ENCODE data around the gene CASP7. TPM values are rescaled to one million over a fixed set of nuclear protein-coding genes. Genes with fewer than 3 reads are reported as not detected.
"Not testable (repeated sequence)": the region's sequence is repeated elsewhere in the genome, so short reads cannot be mapped to it uniquely, and the experiment has no call there.

The CASP7 gene
- total RNA-seq, 1 donor from 2014 or later: 9.9 TPM

- Histone ChIP-seq H3K36me3 (no peaks in the 10 kb centered on the region), H3K4me3 (no peak overlapping the region), H3K27me3 (ENCODE audit: low read depth) (peaks cover 10% of the 10 kb centered on the region), H3K9me3 (replicated peaks) (peaks cover 9% of the 10 kb centered on the region), H3K4me1 (peaks cover 14% of the 10 kb centered on the region), H3K27ac (replicated peaks) (no peak overlapping the region)
- TF ChIP-seq CTCF (IDR thresholded peaks at IDR 0.05; ENCODE audit: borderline replicate concordance): no peak
- intact Hi-C loops (cut with micrococcal nuclease): no loop called here
- DNase-seq: no peak
These were observed 87.5 kb downstream of the CASP7 start for GRCh38 chr10:113767222-113767621.

- no peak overlapping the region for H3K27ac ChIP-seq (replicated peaks)
- peaks cover 7% of the 10 kb centered on the region for H3K4me1 ChIP-seq
- intact Hi-C loops (cut with micrococcal nuclease): no loop called here
- no peak for DNase-seq
- TF ChIP-seq CTCF (IDR thresholded peaks at IDR 0.05; ENCODE audit: borderline replicate concordance): no peak
- no peaks in the 10 kb centered on the region for H3K9me3 ChIP-seq (replicated peaks)
- H3K27me3 ChIP-seq (ENCODE audit: low read depth): peaks cover 12% of the 10 kb centered on the region
- no peaks in the 10 kb centered on the region for H3K36me3 ChIP-seq
- no peak overlapping the region for H3K4me3 ChIP-seq
These were observed 90.6 kb downstream of the CASP7 start for GRCh38 chr10:113770346-113770745.

DNA sequence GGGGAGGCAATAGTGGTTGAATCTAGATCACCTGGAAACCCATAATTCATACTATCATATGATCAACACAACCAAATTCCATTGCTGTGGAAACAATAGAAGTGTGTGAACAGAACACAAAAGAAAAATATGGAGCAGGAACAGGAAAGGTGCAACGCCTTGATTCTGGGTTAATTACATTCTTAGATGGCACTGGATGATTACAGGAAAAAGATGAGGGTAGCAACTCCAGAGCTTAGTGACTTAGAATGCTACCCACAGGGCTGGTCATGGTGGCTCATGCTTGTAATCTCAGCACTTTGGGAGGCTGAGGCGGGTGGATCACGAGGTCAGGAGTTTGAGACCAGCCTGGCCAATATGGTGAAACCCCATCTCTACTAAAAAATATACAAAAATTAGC is 91.4 kb downstream of the CASP7 start:
- H3K9me3 ChIP-seq (replicated peaks); H3K36me3 ChIP-seq; H3K4me1 ChIP-seq; DNase-seq; H3K4me3 ChIP-seq; intact Hi-C loops (cut with micrococcal nuclease); H3K27ac ChIP-seq (replicated peaks): not testable (repeated sequence)
- peaks cover 18% of the 10 kb centered on the region for H3K27me3 ChIP-seq (ENCODE audit: low read depth)

DNA sequence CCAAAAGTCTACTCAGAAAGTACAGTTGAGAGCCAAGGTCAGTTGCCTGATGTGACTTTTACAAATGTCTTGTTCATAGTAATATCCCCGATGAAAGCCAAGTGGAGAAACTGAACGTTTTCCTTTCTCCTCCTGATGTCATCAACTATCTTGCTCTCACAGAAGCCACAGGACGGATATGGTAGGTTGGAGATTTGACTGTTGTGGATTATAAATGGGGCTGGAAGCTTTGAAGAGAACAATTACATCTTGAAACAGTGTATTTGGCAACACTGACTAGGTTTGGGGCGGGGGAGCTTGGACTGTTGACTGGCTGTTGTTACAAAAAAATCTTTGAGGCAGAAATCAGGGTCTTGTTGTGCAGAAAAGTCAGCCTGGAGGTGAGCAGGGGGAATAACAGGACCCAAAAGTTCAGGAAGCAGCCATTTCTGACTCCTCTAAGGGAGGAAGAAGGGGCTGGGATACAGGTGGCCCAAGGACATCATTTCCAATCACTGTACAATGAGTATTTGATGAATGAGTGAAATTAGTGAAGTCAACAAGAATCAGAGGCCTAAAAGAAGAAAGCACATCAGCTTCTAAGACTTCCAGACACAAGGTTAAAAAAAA is 96.1 kb downstream of the CASP7 start:
- H3K4me3 ChIP-seq: no peak overlapping the region
- no peaks in the 10 kb centered on the region for H3K9me3 ChIP-seq (replicated peaks)
- no peaks in the 10 kb centered on the region for H3K36me3 ChIP-seq
- H3K27me3 ChIP-seq (ENCODE audit: low read depth): peaks cover 33% of the 10 kb centered on the region
- no peak overlapping the region for H3K27ac ChIP-seq (replicated peaks)
- no peak for DNase-seq
- TF ChIP-seq CTCF (IDR thresholded peaks at IDR 0.05; ENCODE audit: borderline replicate concordance): no peak
- intact Hi-C loops (cut with micrococcal nuclease): no loop called here
- no peaks in the 10 kb centered on the region for H3K4me1 ChIP-seq

- intact Hi-C loops (cut with micrococcal nuclease): no loop called here
- H3K36me3 ChIP-seq: no peaks in the 10 kb centered on the region
- H3K4me3 ChIP-seq: no peak overlapping the region
- TF ChIP-seq CTCF (IDR thresholded peaks at IDR 0.05; ENCODE audit: borderline replicate concordance): no peak
- H3K27ac ChIP-seq (replicated peaks): no peak overlapping the region
- H3K4me1 ChIP-seq: no peaks in the 10 kb centered on the region
- no peaks in the 10 kb centered on the region for H3K9me3 ChIP-seq (replicated peaks)
- peaks cover 34% of the 10 kb centered on the region for H3K27me3 ChIP-seq (ENCODE audit: low read depth)
- DNase-seq: no peak
These were observed 96.8 kb downstream of the CASP7 start for GRCh38 chr10:113776553-113776952.

Small RNA genes within 50 kb of the gene (microRNA-seq; reads per million reads assigned to microRNA genes)
- gene MIR4483: not detected

Other genes starting within 250 kb of the CASP7 start
- not detected for gene HABP2, start 126.9 kb upstream of the CASP7 start, total RNA-seq
- 1,025 TPM for gene NRAP, start 15.9 kb upstream of the CASP7 start, total RNA-seq
- gene PLEKHS1, start 71.8 kb downstream of the CASP7 start, total RNA-seq: not detected
- gene DCLRE1A, start 174.2 kb downstream of the CASP7 start, total RNA-seq: 5.1 TPM
- 50.1 TPM for gene NHLRC2, start 174.7 kb downstream of the CASP7 start, total RNA-seq